Uterus (tissue), 2 donors: ENCODE results near the gene RGS7.

Experiments used
- CTCF ChIP-seq, 4 experiments: fragments of 200-600 bp in 2 of 4; fragments of 450-650 bp in 2 of 4; sonication (generic) in 2 of 4; IDR thresholded peaks; one replicate each; pipeline ENCODE4 v1.5.1; 2016 to 2019; ENCODE audit warnings: antibody characterized with exemption in 4 of 4, mild to moderate bottlenecking in 2 of 4, moderate library complexity in 1 of 4
- POLR2A ChIP-seq, 2 donors: fragments of 450-650 bp; IDR thresholded peaks; one replicate each; pipeline ENCODE4 v1.6.1; 2016; ENCODE audit warnings: antibody characterized with exemption in 2 of 2, mild to moderate bottlenecking in 1 of 2, moderate library complexity in 1 of 2

GRCh38 chr1:240792915-240793529 is 564.0 kb downstream of the RGS7 start:
- TF ChIP-seq CTCF (IDR thresholded peaks at IDR 0.05) (no peak), POLR2A (IDR thresholded peaks at IDR 0.05) (no peak)
